ENCODE measurements around the gene UBR2.
"Not testable (repeated sequence)": the region's sequence is repeated elsewhere in the genome, so short reads cannot be mapped to it uniquely, and the experiment has no call there.

UBR2 gene

GRCh38 chr6:42733867-42734481 lies 170.1 kb downstream of the UBR2 start:
- not testable (repeated sequence) for DNase-seq

GRCh38 chr6:42735976-42736375 lies 172.1 kb downstream of the UBR2 start:
- DNase-seq, result no peak

GRCh38 chr6:42740725-42741124 lies 176.9 kb downstream of the UBR2 start:
- no peak for DNase-seq

GRCh38 chr6:42742116-42742894 lies 178.5 kb downstream of the UBR2 start:
- DNase-seq, result no peak

Data from GOT3 (cell line).